Central memory CD4-positive, alpha-beta T cell (primary cell): ENCODE measurements around the gene VTN.

ENCODE experiments used
- DNase-seq: peaks from one replicate; pipeline ENCODE4 v3.0.0; 2022

VTN gene

GRCh38 chr17:28317966-28318758 is 51.9 kb downstream of the VTN start:
- DNase-seq, result no peak
